GM12874 (cell line): ENCODE measurements around the gene ENPP6.

Source experiments
- TF ChIP-seq, protein P1 (sequence below): IDR thresholded peaks from 2 replicates; pipeline ENCODE4 v1.5.1; 2011; ENCODE audit warnings: low read depth, mild to moderate bottlenecking, control low read depth, low read length, moderate library complexity; ENCODE audit not compliant: insufficient read depth

The ENPP6 gene

DNA sequence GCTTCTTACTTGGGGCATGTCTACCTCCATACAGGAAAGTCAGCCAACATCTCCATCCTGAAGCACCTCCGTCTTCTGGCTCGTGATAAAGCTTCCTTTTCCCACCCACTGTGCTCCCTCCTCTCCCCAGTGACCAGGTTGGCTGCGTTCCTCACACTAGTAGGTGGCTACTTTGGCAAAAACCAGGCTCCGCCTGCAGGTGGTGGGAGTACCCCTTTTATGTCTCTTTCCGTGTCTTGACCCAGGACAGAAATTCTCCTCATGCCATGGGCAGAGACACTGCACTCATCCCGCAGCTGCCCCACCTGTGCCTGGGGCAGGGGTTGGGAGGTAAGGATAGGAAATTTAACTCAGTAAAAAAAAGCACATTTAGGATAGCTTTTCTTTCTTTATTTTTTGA is 50.9 kb downstream of the ENPP6 start:
- TF ChIP-seq, protein P1, sequence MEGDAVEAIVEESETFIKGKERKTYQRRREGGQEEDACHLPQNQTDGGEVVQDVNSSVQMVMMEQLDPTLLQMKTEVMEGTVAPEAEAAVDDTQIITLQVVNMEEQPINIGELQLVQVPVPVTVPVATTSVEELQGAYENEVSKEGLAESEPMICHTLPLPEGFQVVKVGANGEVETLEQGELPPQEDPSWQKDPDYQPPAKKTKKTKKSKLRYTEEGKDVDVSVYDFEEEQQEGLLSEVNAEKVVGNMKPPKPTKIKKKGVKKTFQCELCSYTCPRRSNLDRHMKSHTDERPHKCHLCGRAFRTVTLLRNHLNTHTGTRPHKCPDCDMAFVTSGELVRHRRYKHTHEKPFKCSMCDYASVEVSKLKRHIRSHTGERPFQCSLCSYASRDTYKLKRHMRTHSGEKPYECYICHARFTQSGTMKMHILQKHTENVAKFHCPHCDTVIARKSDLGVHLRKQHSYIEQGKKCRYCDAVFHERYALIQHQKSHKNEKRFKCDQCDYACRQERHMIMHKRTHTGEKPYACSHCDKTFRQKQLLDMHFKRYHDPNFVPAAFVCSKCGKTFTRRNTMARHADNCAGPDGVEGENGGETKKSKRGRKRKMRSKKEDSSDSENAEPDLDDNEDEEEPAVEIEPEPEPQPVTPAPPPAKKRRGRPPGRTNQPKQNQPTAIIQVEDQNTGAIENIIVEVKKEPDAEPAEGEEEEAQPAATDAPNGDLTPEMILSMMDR: no peak

DNA sequence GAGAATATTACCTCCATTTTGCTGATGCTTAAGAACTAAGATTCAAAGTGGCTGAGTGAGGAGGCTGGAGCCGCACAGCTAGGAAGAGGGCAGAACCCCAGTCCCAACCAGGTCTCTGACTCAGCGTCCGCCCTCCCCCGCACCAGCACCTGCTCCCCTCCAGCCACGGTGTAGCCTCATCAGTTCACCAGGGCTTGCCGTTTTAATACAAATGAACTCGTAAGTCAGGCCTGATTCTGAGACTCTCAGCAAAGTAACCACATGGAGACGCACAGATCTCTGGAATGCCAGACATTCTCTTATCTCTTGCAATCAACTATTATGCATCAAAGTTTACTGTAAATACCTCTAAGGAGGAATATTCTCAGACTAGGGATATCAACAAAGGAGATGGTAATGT is 52.4 kb downstream of the ENPP6 start:
- TF ChIP-seq, protein P1: no peak

DNA sequence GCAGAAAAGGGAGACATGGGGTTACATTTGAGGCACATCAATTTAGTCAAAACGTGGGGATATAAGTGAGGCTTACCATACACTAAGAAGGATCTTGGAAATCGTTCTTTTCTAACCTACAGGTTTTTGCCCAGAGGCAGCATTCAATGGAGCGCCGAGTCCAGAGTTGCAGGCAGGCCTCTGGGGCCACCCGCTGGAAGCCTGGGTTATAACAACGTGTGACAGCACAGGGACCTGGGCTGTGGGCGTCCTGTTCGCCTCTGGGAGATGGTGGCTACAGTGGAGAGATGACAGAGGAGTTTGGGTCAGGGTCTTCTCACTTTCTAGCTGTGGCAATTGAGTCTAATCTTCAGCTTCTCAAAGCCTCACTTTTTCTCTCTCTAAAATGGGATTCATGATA is 53.9 kb downstream of the ENPP6 start:
- TF ChIP-seq, protein P1: peak; percentile 38; the same call in 1 of the 2 replicates

DNA sequence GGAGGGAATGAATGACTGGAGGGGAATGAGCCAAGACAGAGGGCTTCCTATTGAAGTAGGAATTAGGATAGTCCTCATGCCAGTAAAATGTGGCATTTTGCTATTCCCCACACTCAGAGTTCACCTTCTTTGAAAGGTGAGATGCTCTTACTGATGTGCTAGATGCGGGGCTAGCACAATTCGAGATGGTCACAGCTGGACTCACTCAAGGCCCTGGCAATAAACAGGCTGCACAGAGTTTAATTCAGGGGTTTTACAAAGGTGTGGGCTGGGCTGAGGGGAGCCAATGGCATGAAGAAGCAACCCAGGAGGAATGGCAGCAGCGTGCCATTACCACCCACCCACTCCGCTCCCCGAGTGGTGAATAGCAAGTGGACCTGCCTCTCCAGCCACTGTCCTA is 55.1 kb downstream of the ENPP6 start:
- TF ChIP-seq, protein P1: no peak

DNA sequence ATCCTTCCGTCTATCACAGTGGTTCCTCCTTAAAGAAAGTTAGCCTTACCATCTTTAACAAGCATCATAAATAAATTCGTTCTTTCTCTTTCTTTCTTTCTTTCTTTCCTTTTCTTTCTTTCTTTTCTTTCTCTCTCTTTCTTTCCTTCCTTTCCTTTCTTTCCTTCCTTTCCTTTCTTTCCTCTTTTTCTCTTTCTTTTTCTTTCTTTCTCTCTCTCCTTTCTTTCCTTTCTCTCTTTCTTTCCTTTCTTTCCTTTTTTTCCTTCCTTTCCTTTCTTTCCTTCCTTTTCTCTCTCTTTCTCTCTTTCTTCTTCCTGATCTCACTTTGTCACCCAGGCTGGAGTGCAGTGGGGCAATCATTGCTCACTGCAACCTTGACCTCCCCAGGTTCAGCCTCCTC is 60.4 kb downstream of the ENPP6 start:
- TF ChIP-seq, protein P1: no peak

DNA sequence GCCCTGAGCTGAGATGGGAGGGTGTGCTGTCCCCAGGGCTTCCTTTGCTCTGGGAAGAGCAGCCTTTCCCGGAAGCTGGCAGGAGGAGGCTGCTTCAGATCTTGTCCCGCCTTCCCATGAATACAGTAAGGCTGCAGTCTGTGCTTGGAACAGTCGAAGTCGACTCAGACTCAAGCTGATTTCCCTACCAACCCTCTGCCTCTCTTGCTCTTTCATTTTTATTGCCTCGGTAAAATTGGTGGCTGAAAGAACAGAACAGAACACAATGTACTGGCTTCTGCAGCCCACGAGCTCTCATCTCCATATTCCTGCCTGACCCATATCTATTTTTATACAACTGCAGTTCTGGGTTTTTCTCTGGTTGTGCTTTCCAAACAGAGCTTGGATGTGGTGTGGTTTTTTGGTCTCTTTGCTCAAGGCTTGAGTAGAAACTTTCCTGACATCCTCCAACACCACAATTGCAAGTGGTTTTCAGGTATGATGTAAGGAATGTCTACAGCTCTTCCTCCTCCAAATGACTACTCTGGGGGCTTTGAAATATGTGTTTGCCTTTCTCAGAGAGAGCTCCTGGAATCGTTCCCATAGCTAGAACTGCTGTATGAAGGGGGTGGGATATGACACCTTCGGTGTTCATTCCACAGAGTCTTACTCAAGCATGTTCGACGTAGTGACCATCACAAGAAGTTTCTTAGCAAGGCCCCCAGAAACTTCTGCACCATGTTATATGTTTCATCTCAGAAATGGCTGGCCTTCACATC is 61.3 kb downstream of the ENPP6 start:
- TF ChIP-seq, protein P1: no peak

DNA sequence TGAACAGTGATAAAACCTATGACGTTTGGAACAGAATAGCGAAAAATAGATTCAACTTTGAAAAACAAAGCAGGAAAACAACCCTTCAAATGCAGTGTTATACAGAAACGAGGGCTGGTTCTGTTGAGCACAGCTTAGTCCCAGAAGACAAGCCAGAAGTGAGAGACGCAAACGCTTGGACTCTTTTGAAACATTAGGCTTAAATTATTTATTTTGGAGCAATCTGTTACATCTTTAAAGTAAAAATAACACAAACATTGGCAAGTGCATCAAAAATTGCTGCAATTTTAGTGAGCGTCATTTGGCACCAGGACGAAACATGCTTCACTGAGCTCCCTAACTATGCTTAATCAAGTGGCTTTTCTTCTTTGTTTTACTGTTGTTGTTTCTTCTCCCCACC is 63.5 kb downstream of the ENPP6 start:
- TF ChIP-seq, protein P1: no peak
